ENCODE data around the gene TLR9.

GRCh38 chr3:52185311-52185710 lies 40.1 kb downstream of the TLR9 start:
- TF ChIP-seq CTCF (IDR thresholded peaks at IDR 0.05) (no peak), POLR2A (IDR thresholded peaks at IDR 0.05) (no peak)

Data from lower leg skin (tissue), 3 donors.